Heart left ventricle (tissue), 13 donors: ENCODE results near the gene ARRB1.

Experiments
- POLR2A ChIP-seq, 2 donors: fragments of 450-650 bp; IDR thresholded peaks; one replicate each; pipeline ENCODE4 v1.6.1; 2017; ENCODE audit warnings: antibody characterized with exemption in 2 of 2, mild to moderate bottlenecking in 2 of 2, moderate library complexity in 2 of 2
- TF ChIP-seq, protein P1 (sequence below), 12 donors: fragments of 200-600 bp; sonication (generic) in 4 of 12; IDR thresholded peaks; one replicate each; pipeline versions ENCODE4 v1.5.0 to v1.8.0; 2018 to 2022; ENCODE audit warnings: antibody characterized with exemption in 12 of 12, mild to moderate bottlenecking in 5 of 12
- donor health status: ischemic (EF 13 %, LVEDD 7.1; RV severe dilation, severe dysfunction).
- donor health status: DM: no; HTN: yes; CAD: no.
- donor health status: DM: no; HTN: no; CAD: no.
- donor health status: ischemic (EF 25% LVEDD 6.9; RV normal size, moderate dysfunction).
- donor health status: ischemic (EF 25% LVEDD 5.7; RV mildly dilated, moderate dysfunction).
- donor health status: ischemic (EF 35%, LVEDD 5.7; RV mildly dilated, moderate dysfunction).
- donor health status: nonischemic (EF 11% LVEDD 7.7; RV severe dilation, severe dysfunction).
- donor health status: DM: yes; HTN: yes; CAD: no.
- donor health status: PGD.
- donor health status: ischemic (EF 29% LVEDD 5.4; RV normal size, mild dysfunction).
- donor health status: nonischemic (EF 23%, LVEDD 6.1; RV moderate dilation, normal function).

DNA sequence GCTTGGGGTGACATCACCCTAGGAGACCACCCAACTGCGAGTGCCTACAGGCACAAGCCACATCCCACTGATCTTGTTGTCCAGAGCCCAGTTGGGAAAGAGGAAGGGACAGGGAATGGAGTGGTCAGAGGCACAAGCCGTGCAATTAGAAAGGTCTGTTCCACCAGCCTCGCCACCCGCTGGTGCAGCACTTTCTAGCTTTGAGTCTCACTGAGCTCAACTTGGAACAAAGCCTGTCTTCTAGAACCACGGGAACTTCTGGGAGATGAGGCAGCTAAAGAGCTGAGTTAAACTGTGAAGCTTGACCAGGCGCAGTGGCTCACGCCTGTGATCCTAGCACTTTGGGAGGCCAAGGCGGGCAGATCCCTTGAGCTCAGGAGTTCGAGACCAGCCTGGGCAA lies 81.6 kb downstream of the ARRB1 start:
- TF ChIP-seq, protein P1, sequence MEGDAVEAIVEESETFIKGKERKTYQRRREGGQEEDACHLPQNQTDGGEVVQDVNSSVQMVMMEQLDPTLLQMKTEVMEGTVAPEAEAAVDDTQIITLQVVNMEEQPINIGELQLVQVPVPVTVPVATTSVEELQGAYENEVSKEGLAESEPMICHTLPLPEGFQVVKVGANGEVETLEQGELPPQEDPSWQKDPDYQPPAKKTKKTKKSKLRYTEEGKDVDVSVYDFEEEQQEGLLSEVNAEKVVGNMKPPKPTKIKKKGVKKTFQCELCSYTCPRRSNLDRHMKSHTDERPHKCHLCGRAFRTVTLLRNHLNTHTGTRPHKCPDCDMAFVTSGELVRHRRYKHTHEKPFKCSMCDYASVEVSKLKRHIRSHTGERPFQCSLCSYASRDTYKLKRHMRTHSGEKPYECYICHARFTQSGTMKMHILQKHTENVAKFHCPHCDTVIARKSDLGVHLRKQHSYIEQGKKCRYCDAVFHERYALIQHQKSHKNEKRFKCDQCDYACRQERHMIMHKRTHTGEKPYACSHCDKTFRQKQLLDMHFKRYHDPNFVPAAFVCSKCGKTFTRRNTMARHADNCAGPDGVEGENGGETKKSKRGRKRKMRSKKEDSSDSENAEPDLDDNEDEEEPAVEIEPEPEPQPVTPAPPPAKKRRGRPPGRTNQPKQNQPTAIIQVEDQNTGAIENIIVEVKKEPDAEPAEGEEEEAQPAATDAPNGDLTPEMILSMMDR (IDR thresholded peaks at IDR 0.05): no peak
- TF ChIP-seq POLR2A (IDR thresholded peaks at IDR 0.05): no peak
